ENCODE measurements around the gene EHD1.
"Not testable (repeated sequence)": the region's sequence is repeated elsewhere in the genome, so short reads cannot be mapped to it uniquely, and the experiment has no call there.

The EHD1 gene

GRCh38 chr11:64832467-64833197, 45.8 kb downstream of the EHD1 start:
- no peak for DNase-seq (ENCODE audit: low read depth in 1 of 2, low spot score in 1 of 2)

DNA sequence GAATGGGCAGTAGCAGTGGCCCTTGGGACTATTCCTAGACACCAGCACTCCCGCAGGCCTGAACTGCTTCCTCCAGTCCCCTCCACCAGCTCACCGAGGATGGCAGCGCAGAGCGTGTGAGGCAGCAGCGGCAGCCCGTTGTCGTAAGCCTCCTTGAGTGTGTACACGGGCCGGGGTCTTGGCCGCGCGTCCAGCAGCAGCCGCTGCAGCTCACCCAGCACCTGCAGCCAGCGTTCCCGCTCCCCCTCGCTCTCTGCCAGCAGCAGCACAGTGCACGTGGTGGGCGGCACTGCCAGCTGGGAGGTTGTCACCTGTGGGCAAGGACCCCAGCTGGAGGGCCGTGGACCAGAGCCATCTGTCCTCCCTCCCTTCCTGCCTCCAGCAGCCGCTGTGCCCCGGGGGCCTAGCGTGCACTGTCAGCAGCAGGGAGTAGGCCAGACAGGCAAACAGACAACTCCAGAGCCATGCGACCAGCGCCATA, 47.0 kb downstream of the EHD1 start:
- DNase-seq (ENCODE audit: low read depth in 1 of 2, low spot score in 1 of 2), result no peak

DNA sequence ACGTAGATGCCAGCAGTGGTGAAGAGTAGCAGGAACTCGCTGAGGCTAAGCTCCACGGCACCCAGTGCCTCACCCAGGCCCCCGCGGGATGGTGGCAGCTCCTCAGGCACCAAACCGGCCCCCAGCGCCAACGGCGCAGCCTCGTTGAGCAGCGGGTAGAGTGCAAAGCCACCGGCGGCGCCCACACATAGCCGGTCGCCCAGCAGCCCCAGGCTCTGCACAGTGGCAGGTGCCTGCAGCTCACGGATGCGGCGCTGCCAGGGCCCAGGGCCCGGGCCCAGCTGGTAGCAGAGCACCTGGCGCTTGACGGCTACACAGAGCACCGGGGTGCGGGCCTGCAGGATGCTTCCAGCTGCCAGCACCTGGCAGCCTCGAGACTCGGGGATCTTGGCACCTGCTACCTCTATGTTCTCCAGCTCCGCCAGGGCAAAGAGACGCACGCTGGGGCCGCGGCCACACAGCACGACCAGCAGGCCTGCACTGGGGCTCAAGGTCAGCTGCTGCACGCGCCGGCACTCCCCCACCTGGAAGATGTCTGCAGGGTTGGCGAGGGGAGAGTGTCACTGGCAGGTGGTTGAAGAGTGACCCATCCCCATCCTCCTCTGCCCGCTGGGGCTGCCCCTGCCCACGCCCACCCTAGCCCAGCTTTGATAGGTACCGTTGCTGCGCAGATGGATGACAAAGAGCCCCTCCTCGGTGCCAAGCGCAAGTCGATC, 48.7 kb downstream of the EHD1 start:
- DNase-seq (ENCODE audit: low read depth in 1 of 2, low spot score in 1 of 2), result no peak

DNA sequence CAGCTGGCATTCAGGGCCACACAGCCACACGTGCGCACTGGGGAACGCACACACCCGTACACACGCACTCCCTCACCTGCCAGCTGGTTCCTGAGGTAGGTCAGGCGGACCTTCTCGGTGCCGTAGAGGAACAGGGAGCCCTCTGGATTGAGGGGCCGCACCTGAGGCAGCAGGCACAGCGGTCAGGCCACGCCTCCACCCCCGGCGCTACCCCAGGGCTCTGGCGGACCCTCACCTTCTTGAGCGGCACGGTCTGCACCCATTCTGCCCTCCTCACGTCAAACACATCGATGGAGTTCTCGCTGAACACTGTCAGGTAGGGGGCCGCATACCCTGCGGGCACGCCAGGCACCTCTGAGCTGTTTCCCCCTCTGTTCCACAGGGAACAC, 51.0 kb downstream of the EHD1 start:
- no peak for DNase-seq (ENCODE audit: low read depth in 1 of 2, low spot score in 1 of 2)

DNA sequence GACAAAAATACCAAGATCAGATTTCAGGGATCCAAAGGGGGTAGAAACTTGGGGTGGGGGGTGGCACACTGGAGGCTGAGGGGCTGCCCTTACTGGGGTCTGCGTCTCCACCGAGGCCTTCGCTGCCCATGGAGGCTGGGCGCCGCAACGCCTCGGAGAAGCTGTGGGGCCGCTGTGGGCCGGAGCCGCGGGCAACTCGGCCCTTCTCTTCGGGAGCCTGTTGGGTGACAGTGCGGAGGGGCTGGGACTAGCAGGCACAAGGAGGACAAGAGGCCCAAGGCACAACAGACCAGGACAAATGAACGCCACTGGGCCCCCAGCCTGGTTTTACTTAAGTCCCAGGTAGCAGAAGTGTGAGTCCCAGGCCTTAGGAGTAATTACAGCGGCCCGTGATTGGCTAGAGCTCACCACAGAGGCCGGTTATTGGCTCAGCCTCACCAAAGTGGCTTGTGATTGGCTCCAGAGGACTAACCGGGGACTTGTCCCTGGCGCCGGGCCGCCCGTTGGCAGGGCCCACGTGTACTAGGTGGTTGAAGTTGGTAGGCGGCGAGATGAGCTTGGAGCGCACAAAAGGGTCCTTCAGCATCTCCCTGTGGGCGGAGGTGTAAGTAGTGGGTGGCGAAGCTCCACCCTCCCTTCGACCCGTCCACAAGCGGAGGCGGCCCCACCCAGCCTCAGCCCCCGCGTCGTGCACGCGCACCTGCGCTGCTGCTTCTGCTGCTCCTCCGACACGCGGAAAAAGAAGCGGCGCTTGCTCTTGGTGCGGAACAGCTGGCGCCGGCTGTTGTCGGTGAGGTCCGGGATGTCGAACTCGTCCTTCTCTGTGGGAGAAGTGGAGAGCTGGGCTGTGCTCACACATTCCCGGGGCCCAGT, 51.6 kb downstream of the EHD1 start:
- DNase-seq (ENCODE audit: low read depth in 1 of 2, low spot score in 1 of 2), result no peak

DNA sequence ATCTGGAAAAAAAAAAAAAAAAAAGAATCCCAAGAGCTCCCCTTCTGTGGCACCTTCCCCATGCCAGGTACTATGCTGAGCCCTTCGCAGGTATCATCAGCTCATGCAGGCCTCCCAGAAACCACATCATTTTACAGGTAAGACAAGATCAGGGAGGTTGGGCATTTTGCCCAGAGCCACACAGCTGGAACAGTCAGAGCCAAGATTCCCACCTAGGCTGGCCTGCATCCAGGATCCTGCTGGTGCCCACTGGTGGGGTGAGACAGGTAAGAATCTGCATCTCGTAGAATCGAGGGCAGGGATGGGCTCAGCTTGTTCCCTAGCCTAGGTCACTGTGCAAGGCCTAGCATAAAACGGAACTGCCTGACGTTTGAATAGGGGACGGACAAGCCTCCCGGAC, 52.4 kb downstream of the EHD1 start:
- DNase-seq (ENCODE audit: low read depth in 1 of 2, low spot score in 1 of 2), result no peak

GRCh38 chr11:64823568-64824119, 54.8 kb downstream of the EHD1 start:
- DNase-seq (ENCODE audit: low read depth in 1 of 2, low spot score in 1 of 2), result no peak

DNA sequence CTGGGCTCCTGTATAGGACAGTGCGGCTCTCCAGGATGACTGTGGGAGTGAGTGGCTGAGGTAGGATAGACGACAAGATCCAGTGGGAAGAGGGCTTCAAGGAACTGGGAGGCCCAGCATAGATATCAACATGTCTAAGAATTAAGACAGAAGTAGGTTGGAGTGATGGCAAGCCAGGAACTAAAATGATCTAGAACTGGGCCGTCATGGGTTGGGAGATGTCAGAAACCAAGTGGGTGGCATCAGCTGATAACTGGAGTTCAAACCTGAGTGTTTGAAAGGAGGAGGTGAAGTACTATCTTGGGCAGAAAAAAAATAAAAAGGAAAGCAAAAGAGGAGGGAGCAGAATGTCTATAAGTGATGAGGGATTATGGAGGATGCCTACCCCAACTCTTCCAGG, 60.9 kb downstream of the EHD1 start:
- no peak for DNase-seq (ENCODE audit: low read depth in 1 of 2, low spot score in 1 of 2)

DNA sequence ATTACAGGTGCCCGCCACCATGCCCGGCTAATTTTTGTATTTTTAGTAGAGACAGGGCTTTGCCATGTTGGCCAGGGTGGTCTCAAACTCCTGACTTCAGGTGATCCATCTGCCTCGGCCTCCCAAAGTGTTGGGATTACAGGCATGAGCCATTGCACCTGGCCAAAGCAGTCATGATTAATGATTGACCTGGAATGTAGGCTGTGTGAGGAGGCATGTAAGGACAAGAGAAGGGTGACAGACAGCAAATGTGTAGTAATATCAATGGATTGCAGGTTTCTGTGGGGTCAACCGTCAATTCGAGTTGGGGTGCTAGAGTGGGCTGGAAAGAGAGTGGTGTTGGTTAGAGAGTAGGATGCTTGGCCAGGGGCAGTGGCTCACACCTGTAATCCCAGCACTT, 63.0 kb downstream of the EHD1 start:
- DNase-seq (ENCODE audit: low read depth in 1 of 2, low spot score in 1 of 2), result not testable (repeated sequence)

GRCh38 chr11:64814712-64815187, 63.7 kb downstream of the EHD1 start:
- no peak for DNase-seq (ENCODE audit: low read depth in 1 of 2, low spot score in 1 of 2)

- no peak for DNase-seq (ENCODE audit: low read depth in 1 of 2, low spot score in 1 of 2)
Observed at GRCh38 chr11:64813826-64814225, 64.6 kb downstream of the EHD1 start.

- DNase-seq (ENCODE audit: low read depth in 1 of 2, low spot score in 1 of 2), result no peak
Observed at GRCh38 chr11:64810891-64811272, 67.5 kb downstream of the EHD1 start.

- DNase-seq (ENCODE audit: low read depth in 1 of 2, low spot score in 1 of 2), result peak; percentile 42 to 66
Observed at GRCh38 chr11:64810271-64810890, 68.0 kb downstream of the EHD1 start, which contains the start of gene MEN1. MEN1 (minus strand) TSS chr11:64810551; CDS start chr11:64810109, 442 bp downstream.

- no peak for DNase-seq (ENCODE audit: low read depth in 1 of 2, low spot score in 1 of 2)
Observed at GRCh38 chr11:64809781-64810241, 68.6 kb downstream of the EHD1 start.

- no peak for DNase-seq (ENCODE audit: low read depth in 1 of 2, low spot score in 1 of 2)
Observed at GRCh38 chr11:64805481-64805880, 72.9 kb downstream of the EHD1 start.

- DNase-seq (ENCODE audit: low read depth in 1 of 2, low spot score in 1 of 2), result no peak
Observed at GRCh38 chr11:64804346-64805210, 73.8 kb downstream of the EHD1 start.

GRCh38 chr11:64803846-64804345, 74.5 kb downstream of the EHD1 start:
- DNase-seq (ENCODE audit: low read depth in 1 of 2, low spot score in 1 of 2), result no peak

- peak; percentile 81 to 86 for DNase-seq (ENCODE audit: low read depth in 1 of 2, low spot score in 1 of 2)
Observed at GRCh38 chr11:64803158-64803845, 75.1 kb downstream of the EHD1 start, which contains the start of gene MAP4K2. MAP4K2 (minus strand) TSS chr11:64803214; CDS start chr11:64803149, 65 bp downstream.

Data from stimulated activated CD4-positive, alpha-beta T cell treated with anti-CD3 and anti-CD28 coated beads, Interleukin-15, amount 100 ng/mL, for 1 hour (primary cell).